GM19372 (cell line): ENCODE results near the gene XRCC3.
"Not testable (repeated sequence)": the region's sequence is repeated elsewhere in the genome, so short reads cannot be mapped to it uniquely, and the experiment has no call there.

Experiments used
- ATAC-seq: cut with Tn5 transposase; IDR thresholded peaks from one replicate; pipeline ENCODE4 v1.9.1; 2021; ENCODE audit warnings: mild to moderate bottlenecking, low read depth, moderate library complexity; ENCODE audit not compliant: unreplicated experiment

Gene XRCC3

DNA sequence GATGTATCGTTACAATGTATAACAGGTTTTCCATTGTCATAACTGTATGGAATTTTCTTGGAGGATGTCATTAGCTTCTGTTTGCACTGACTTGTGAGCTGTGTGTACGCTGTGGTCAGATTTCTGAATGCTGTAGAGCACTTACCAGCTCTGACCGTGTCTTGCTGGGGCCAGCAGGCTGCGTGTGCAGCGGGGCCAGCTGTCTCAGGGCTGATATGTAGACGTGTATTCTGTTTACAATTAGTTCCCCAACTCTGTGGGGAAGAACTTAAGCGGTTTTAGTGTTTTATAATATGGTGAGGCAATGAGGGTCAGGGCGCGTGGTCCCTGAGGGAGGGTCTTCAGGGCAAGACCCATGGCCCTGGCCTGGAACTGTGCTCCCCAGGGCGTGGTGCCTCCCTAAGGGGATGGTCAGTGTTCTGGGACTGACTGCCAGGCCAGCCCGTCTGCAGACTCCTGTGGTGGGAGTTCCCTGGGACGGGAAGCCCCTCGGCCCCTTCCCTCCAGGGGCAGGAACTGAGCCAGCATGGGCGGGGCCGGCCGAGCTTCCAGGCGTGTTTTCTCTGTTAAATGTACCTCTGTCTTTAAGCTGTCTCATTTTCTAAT is 18.7 kb downstream of the XRCC3 start:
- no peak for ATAC-seq

DNA sequence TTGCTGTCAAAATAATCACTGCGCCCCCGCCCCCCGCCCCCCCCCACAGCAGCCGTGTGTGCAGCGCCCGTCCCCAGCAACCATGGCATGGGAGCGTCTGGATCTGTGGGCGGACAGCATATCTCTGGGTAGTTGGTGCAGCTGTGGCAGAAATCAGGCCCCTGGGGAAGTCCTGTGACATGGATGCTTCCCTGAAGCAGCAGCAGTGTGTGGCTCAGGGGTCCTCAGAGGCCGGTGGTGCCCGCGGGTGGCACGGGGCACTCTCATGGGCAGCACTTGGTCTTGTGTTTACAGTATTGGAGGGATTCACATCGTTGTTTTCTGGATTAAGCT is 19.2 kb downstream of the XRCC3 start:
- ATAC-seq, result no peak

DNA sequence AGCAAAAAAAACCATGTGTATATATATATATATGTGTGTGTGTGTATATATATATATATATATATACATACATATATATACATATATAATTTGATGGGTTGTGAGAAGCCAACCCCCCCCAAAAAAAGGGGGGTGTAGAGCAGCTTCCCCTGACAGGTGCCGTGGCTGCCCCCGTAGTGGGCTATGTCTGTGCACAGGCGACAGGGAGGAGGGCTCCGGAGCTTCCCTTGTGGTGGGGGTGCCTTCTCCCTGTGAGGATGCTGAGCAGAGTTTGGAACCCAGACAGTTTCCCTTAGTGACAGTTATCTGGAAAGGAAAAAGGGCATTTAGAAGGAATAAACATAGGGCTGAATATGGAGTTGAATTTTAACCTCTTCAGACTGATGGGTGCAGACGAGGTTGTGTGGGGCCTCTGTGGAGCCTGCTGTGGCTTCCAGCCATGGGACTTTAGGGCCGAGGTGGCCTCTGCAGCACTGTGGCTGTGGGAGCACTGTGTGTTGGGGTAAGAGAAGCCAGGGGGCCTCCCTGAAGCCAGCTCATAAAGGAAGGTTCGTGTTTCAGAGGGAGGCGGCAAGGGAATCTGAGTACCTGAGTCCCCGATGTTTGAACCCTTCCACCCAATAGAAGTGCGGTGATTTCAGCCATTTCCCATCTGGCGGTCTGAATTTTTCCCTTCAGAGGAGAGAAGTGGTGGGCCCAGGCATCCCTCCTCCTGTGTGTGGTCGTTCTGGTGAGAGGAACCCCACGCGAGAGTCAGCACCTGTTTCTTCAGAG is 19.8 kb downstream of the XRCC3 start:
- ATAC-seq, result no peak

DNA sequence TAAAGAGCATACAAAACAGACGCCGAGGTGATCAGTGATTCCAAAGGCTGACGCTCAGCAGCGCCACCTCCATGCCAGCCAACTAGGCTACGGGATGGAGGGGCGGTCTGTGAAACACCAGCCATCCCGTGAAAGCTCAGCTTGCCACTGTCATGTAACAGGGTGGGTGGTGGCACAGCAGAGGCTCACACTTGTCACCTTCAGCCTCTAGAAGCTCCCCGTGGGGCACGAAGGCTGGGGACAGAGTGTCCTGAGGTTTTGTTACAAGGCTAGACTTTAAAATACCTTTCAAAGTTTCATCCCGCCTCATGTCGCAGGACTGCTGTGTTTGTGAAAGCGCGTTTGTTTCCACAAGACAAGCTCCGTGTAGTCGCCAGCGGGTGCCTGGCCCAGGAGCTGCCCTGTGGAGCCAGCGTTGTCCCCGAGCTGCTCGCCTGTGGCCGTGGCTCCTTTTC is 20.7 kb downstream of the XRCC3 start:
- ATAC-seq, result no peak

DNA sequence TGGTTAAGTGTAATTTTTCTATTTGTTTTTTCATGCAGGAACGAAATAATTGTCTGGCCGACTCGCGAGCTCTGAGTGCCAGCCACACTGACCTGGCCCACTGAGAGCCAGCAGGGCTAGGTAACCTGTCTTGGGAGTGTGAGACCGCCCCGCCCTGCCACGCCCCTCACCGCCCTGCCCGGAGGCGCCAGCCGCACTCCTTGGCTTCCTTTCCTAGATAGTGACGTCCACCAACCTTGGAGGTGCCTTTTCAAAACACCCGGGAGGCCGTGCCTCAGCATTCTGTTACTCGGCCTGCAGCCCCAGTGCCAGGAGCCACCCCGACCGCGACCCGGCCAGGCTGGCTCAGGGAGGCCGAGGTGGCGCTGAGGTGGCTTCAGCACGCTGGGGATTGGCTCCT is 21.7 kb downstream of the XRCC3 start:
- no peak for ATAC-seq

DNA sequence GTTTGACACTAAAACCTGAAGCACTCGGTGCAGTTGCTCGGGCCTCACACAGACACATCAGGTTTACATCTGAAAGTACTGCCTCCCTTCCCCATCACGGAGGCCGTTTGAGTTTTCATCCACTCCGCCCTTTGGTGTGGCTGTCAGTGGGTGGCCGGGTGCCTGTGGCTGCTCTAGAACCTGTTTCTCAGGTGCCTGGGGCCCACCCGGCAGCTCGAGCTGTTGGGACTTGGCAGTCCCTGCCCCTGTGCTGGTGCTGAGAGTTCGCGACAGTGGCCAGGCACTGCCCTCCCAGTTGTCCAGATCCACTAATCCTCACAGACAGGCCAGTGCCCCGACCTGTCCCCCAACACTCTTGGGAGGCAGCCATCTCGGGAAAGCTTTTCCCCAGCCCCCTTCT is 22.4 kb downstream of the XRCC3 start:
- ATAC-seq, result no peak

DNA sequence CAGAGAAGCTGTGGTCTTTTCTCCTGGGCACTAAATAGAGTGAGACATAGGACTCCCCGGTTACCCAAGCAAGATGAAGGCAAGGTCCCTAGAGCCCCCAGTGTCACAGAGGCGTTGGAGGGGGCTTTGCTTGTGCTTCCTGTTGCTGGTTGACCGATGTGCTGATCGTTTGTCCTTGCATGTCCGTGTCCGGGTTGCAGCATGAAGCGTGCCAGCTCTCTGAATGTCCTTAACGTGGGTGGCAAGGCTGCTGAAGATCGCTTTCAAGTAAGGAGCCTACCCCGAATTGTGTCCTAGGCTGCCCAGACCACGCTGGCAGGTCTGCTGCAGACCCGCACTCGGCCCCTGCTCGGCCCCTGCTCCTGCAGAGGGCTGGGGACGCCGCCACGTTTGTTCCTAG is 23.1 kb downstream of the XRCC3 start:
- no peak for ATAC-seq

DNA sequence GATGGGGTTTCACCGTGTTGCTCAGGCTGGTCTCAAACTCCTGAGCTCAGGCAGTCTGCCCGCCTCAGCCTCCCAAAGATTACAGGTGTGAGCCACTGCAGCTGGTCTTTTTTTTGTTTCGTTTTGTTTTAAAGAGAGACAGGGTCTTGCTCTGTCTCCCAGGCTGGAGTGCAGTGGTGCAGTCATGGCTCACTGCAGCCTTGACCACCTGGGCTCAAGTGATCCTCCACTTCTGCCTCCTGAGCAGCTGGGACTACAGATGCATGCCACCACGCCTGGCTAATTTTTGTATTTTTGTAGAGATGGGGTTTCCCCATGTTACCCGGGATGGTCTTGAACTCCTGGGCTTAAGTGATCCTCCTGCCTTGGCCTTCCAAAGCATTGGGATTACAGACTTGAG is 23.6 kb downstream of the XRCC3 start:
- not testable (repeated sequence) for ATAC-seq

DNA sequence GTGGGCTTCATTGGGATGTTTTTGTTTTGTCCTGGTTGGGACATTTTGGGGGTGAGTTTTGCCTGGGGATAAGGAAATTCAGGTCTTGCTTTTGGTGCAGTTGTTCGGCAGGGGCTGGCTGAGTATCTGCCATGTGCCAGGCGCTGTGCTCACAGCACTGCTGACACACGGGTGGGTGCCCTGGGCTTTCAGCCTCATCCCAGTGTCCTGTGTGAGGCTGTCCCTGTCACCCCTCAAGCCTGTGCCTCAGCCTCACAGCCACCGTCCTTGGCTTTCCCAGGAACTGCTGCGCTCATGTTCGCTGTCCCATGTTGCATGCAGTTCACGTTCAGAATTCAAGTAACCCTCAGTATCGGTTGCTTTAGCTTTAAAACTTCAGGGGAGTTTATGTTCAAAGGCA is 24.9 kb downstream of the XRCC3 start:
- ATAC-seq, result no peak

DNA sequence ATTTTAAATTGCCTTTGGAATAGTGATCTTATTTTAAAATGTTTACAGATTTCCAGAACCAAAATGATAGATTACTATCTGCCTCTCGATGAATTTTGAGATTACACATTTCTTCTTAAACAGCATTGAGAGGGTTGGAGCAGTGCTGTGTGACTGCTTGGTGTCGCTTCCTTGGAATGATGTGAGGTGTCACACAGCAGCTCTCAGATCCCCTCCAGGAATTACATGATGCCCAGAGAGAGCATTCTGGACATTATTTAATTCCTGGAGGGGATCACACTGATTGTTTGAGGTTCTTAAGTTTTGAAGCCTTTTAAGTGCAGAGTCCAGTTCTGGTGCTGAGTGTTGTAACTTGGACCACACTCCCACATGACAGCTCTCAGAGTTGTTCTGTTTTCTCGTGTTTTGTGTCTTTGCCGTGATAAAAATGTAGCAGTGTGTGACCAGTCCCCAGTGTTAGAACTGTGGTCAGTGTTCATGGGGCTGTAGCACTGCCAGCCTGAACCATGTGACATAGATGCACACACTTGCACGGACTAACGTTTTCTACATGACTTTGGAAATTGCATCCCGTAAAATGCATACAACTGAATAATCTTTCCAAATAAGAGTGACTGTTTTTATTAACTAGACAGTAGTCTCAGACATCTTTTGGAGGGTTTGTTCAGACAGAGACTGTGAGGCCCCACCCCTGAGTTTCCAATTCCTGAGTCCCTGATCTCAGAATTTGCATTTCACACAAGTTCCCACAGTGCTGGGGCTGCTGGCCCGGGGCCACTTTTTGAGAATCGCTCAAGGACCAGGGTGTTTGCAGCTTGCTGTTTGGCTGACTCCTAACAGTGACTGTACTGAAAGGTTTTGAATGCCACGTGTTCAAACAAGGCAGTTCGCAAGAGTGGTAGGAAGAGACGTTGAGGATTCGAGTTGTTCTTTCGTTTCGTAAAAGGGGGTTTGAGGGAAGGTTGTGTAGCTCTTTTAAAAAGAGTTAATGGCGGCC is 26.0 kb downstream of the XRCC3 start:
- ATAC-seq, result peak; percentile 59

DNA sequence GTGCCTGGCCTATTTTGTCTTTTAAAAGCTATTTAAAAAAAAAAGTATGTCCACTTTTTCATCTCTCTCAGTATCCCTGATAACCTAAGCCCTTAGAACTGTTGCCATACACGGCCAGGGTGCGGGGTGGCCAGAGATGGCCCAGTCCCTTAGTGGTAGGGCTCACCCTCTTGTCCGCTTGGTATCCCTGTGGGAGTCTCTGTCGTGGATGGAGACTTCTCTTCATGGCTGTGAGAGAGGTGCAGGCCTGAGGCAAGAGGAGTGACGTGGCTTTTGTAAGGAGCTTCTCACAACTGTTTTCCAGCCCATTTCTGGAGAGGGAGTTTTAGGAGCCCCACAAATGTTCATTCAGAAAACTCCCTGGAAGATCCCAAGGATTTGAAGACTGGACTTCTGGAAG is 26.8 kb downstream of the XRCC3 start:
- ATAC-seq, result no peak

DNA sequence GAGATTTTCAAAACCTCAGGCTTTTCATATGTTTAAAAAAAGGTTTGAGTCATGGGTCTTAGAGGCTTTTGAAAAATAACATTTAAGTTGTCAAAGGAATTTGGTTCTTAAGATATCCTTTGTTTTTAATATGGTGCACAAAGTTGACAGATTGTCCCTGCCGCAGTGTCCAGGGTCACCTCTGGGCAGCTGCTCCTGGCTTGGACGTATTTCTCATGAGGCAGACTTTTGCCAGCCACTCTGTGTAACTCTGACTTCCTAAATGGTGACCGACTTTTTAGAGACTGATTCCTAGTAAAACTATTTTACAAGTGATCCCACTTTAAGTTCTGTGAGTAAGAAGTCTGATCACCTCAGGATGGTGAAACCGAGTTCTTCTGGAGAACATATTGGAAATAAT is 27.5 kb downstream of the XRCC3 start:
- no peak for ATAC-seq

DNA sequence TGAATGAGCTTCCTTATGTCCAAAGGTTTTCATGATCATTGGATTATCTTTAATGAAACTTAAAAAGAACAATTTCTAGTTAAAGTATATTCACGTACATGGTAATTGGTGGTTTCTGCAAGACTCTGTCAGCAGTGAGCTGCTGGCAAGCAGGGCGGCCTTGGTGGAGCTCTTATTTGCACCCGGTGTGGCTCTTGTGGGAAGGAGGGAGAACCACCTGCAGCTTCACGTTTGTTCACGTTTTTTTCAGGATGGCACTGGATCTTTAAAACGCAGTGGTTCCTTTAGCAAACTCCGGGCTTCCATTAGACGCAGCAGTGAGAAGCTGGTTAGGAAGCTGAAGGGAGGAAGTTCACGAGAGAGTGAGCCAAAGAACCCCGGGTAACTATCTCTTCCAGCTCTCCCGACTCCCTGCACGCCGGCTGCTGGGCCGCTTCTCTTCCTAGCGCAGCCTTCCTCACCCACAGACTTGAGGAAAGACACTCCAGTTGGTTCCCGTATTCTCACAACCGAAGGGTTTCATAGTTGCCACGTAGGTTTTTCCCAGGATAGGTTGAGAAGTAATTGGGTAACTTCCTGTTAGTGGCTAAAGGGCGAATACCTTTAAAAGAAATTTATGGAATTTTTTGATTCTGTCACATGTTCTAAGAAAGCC is 28.3 kb downstream of the XRCC3 start:
- no peak for ATAC-seq

DNA sequence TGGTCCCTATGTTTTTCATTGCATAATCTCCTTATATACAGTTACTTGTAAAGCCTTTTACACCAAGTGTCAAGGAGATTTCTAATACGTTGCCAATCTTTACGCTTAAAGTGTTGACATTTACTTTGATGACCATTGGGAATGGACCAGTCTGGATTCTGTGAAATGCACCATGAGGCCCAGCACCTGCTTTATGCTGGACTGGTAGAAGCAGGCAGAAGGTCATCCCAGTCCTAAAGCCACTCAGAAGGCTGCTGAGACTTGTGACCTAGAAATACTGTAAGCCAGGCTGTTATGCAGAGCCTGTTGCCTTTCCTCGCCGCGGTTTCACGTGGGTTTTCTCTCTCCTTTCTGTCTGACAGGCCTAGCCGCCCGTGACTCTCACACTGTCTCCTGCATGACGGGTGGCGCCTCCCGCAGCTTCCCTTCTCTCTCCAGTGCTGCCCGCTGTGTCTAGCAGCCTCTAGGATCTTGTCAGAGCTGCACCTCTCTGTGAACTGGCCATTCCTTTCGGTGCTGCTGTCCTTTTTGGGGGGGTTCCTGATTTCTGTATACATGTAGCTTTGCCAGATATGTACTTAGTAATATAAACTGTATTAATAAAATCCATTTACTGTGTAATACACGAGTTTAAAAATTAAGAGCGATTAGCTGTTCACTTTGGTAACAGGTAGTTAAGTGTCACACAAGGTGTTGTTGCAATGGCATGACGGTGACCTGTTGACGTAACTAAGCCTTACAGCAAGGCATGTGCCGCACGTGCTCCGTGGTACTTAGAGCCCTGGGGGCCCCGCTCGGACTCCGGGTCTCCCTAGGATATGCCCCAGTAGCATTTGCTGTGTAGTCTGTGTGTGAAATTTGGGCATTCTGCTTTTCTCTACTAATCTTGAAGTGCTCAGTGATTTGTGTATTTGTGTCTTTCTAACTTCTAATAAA is 29.7 kb downstream of the XRCC3 start:
- no peak for ATAC-seq

DNA sequence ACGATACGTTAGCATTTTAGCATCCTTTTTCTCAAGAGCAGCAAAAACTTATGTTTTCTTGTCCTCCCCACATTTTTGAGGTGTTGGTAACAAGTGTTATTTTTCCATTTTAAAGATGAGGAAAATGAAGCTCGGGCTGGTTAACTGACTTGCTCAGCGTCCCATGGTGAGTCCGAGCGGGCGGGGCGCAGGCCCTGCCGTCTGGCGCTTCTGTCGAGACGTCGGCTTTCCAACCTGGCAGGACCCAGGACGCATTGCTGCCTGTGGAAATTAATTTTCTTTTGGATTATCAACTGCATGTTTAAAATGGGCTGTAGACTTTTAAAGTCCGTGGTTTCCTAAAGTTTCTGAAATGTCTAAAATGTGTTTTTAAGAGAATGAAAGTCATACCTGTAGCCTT is 30.4 kb downstream of the XRCC3 start:
- ATAC-seq, result no peak

DNA sequence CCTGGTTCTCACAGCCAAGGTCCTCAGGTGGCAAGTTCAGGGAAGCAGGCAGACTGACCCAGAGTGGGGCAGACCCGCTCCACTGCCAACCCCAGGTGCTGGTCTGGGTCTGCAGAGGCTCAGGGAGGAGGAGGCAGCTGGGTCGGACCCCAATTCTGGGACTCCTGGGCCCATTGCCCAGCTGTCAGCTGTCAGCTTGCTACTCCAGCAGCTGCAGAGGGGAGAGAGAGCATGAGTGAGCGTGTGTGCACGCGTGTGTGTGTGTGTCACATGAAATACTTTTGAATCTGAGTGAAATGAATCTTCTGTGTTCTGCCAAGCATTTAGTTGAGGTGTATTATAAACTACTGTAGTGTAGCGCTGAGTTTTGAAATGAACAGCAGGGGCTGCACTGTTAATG is 30.8 kb downstream of the XRCC3 start:
- ATAC-seq, result no peak

DNA sequence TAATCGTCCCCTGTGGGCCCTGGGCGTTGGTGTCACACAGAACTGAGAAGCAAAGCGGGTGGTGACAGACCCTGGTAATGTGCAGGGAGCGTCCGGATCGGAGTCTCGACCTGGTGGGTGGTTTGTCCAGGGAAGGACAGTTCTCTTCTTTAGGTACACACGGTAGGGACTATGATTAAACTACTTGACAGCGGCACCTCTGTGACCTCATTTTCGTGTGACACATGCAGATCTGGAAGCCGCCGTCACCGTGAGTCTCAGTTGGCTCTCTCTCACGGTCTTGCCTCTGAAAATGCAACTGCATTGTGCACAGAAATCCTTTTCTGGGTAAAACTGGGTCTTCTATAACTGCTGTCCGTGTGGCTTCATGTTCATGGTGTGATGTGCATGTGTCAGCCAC is 32.1 kb downstream of the XRCC3 start:
- no peak for ATAC-seq

DNA sequence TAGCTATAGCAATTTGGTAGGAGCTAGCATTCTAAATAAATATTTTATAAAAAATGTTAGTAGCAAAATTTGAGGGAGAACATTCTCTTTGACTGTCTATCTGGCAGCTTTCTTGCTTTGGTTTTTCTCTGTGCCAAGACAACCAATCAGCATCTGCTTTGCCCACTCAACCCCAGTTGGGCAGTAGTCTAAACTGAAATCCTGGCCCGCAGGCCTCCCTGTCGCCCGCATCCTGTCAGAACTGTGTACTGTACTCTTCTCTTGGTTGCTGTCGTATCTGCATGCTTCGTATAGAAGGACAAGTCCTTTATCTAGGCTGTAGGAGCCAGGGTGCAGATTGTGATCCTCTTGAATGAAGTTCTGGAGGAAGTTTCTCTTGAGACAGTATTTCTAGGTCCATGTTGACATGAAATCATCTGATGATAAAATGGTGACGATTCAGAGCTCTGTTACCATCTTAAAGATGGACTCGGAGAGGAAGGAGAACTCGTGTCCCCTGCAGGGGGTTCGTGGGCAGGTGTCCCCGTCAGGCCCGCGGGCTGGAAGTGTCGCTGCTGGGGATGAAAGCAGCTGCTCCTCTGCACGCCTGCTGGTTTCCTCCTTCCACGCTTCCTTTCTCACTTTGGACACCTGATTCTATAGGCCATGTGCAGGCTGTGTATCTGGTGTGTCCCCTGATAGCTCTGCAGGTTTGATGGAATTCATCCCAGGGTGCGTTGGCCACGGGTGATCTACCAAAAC is 34.6 kb downstream of the XRCC3 start:
- no peak for ATAC-seq

DNA sequence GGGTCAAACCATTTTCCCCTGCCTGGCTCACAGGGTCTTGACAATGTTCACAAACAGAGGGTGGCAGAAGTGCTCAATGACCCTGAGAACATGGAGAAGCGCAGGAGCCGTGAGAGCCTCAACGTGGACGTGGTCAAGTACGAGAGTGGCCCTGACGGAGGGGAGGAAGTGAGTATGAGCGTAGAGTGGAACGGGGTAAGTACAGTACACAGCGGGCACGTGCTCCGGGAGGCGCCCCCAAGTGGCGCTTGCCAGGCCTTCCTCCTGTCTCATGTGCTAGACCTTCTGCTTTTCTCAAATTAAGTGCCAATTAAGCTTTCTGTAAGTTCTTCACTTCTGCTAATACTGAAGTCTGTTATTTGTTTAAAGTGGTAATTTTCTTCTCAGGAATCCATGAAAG is 35.9 kb downstream of the XRCC3 start:
- ATAC-seq, result no peak
